Neural cell (in vitro differentiated cells): ENCODE data around the gene TMEM240. TPM values are rescaled to one million over a fixed set of nuclear protein-coding genes. Genes with fewer than 3 reads are reported as not detected.
"Not testable (repeated sequence)": the region's sequence is repeated elsewhere in the genome, so short reads cannot be mapped to it uniquely, and the experiment has no call there.

Source experiments
- H2AFZ ChIP-seq: fragments of 200-600, 300-800 bp; sonication (generic), shearing (Covaris generic); 2 replicates; pipeline ENCODE4 v1.6.0; 2014; ENCODE audit warnings: low read depth, mild to moderate bottlenecking, antibody characterized with exemption, low read length, moderate library complexity
- H3F3A ChIP-seq: fragments of 200-600 bp; shearing (Covaris generic); 2 replicates; pipeline ENCODE4 v1.6.1; 2016; ENCODE audit warnings: mild to moderate bottlenecking, moderate library complexity, mixed read lengths, antibody characterized with exemption, low read length; ENCODE audit not compliant: insufficient read depth, poor library complexity, severe bottlenecking
- H3K27ac ChIP-seq: fragments of 200-600, 300-800 bp; sonication (generic), shearing (Covaris generic); 2 replicates; pipeline ENCODE4 v1.5.1; 2014; ENCODE audit warnings: mild to moderate bottlenecking, low read length, moderate library complexity
- H3K27me3 ChIP-seq: fragments of 300-800, 200-600 bp; sonication (generic), shearing (Covaris generic); 2 replicates; pipeline ENCODE4 v1.6.0; 2014; ENCODE audit warnings: mild to moderate bottlenecking, low read depth, low read length, moderate library complexity; ENCODE audit not compliant: insufficient read depth
- H3K36me3 ChIP-seq: fragments of 300-800, 200-600 bp; sonication (generic), shearing (Covaris generic); 2 replicates; pipeline ENCODE4 v1.5.1; 2014; ENCODE audit warnings: mild to moderate bottlenecking, antibody characterized with exemption, low read length, moderate library complexity; ENCODE audit not compliant: insufficient read depth
- H3K4me2 ChIP-seq: fragments of 300-800, 200-600 bp; sonication (generic), shearing (Covaris generic); 2 replicates; pipeline ENCODE4 v1.6.0; 2014; ENCODE audit warnings: mild to moderate bottlenecking, low read length
- H3K4me3 ChIP-seq: fragments of 300-800, 200-600 bp; sonication (generic), shearing (Covaris generic); 2 replicates; pipeline ENCODE4 v1.5.1; 2014; ENCODE audit warnings: mild to moderate bottlenecking, low read length, moderate library complexity
- H3K79me2 ChIP-seq: fragments of 200-600 bp; shearing (Covaris generic); replicated peaks from 2 replicates; pipeline ENCODE4 v1.6.0; 2014; ENCODE audit warnings: mild to moderate bottlenecking, low read length, moderate library complexity; ENCODE audit not compliant: insufficient read depth
- H3K9ac ChIP-seq: fragments of 300-800, 200-600 bp; sonication (generic), shearing (Covaris generic); 2 replicates; pipeline ENCODE4 v1.6.1; 2016; ENCODE audit warnings: mild to moderate bottlenecking, low read length, mixed read lengths
- H3K9me2 ChIP-seq: fragments of 200-600 bp; shearing (Covaris generic); 2 replicates; pipeline ENCODE4 v1.6.1; 2016; ENCODE audit warnings: mild to moderate bottlenecking, low read length, mixed read lengths; ENCODE audit not compliant: insufficient read depth
- H3K9me3 ChIP-seq: fragments of 200-600, 300-800 bp; sonication (generic), shearing (Covaris generic); 2 replicates; pipeline ENCODE4 v1.6.1; 2016; ENCODE audit warnings: mild to moderate bottlenecking, mixed run types, low read length, moderate library complexity, mixed read lengths
- H4K20me1 ChIP-seq: fragments of 200-600 bp; shearing (Covaris generic); 2 replicates; pipeline ENCODE4 v1.6.1; 2016; ENCODE audit warnings: mild to moderate bottlenecking, mixed run types; ENCODE audit not compliant: insufficient read depth
- EP300 ChIP-seq: fragments of 450-650 bp; conservative IDR thresholded peaks from 2 replicates; pipeline ENCODE4 v1.6.1; 2014; ENCODE audit warnings: antibody characterized with exemption, mild to moderate bottlenecking, moderate library complexity; ENCODE audit not compliant: poor library complexity, severe bottlenecking
- EZH2 ChIP-seq: fragments of 200-600, 300-800 bp; shearing (Covaris generic), sonication (generic); IDR thresholded peaks from 2 replicates; pipeline ENCODE4 v1.6.1; 2014; ENCODE audit warnings: antibody characterized with exemption, low read length, borderline replicate concordance, mild to moderate bottlenecking; ENCODE audit not compliant: insufficient read depth, poor library complexity, severe bottlenecking
- MXI1 ChIP-seq: fragments of 450-650 bp; conservative IDR thresholded peaks from 2 replicates; pipeline ENCODE4 v1.6.1; 2014; ENCODE audit warnings: antibody characterized with exemption, mild to moderate bottlenecking; ENCODE audit not compliant: poor library complexity, severe bottlenecking
- POLR2AphosphoS5 ChIP-seq: IDR thresholded peaks from 2 replicates; pipeline ENCODE4 v1.6.1; 2012
- RAD21 ChIP-seq: fragments of 450-650 bp; conservative IDR thresholded peaks from 2 replicates; pipeline ENCODE4 v1.6.1; 2014; ENCODE audit warnings: antibody characterized with exemption, mild to moderate bottlenecking, moderate library complexity
- REST ChIP-seq: IDR thresholded peaks from 2 replicates; pipeline ENCODE4 v1.6.1; 2012; ENCODE audit warnings: borderline replicate concordance
- SMC3 ChIP-seq: fragments of 450-650 bp; conservative IDR thresholded peaks from 2 replicates; pipeline ENCODE4 v1.6.1; 2014; ENCODE audit warnings: antibody characterized with exemption, mild to moderate bottlenecking, moderate library complexity; ENCODE audit not compliant: poor library complexity
- TAF1 ChIP-seq: IDR thresholded peaks from 2 replicates; pipeline ENCODE4 v1.6.1; 2012; ENCODE audit warnings: low read depth
- polyA plus RNA-seq: library from polyadenylated mRNA; depleted of rRNA; stranded (reverse); fragments of >200 nt; gene quantifications from 2 replicates; pipeline ENCODE4 v1.2.3, GENCODE V29; 2014
- TF ChIP-seq, protein P1 (sequence below): fragments of 450-650 bp; IDR thresholded peaks from 2 replicates; pipeline ENCODE4 v1.5.1; 2014; ENCODE audit warnings: antibody characterized with exemption, mild to moderate bottlenecking, moderate library complexity; ENCODE audit not compliant: poor library complexity, severe bottlenecking

The TMEM240 gene
- polyA plus RNA-seq, 1 donor from 2014 or later, result 46.7 TPM

GRCh38 chr1:1489231-1489630 is 51.2 kb downstream of the TMEM240 start:
- Histone ChIP-seq H3K9me3 (no peaks in the 10 kb centered on the region), H3K9me2 (no peaks in the 10 kb centered on the region), H4K20me1 (no peaks in the 10 kb centered on the region), H3F3A (no peaks in the 10 kb centered on the region), H3K9ac (no peak overlapping the region), H3K36me3 (no peaks in the 10 kb centered on the region), H3K4me3 (no peak overlapping the region), H2AFZ (no peak overlapping the region), H3K27me3 (no peaks in the 10 kb centered on the region), H3K79me2 (no peaks in the 10 kb centered on the region), H3K27ac (no peak overlapping the region), H3K4me2 (no peak overlapping the region)
- TF ChIP-seq MXI1 (no peak), SMC3 (no peak), REST (no peak), RAD21 (no peak), TAF1 (no peak), POLR2AphosphoS5 (no peak), EP300 (no peak), EZH2 (no peak)
- TF ChIP-seq, protein P1, sequence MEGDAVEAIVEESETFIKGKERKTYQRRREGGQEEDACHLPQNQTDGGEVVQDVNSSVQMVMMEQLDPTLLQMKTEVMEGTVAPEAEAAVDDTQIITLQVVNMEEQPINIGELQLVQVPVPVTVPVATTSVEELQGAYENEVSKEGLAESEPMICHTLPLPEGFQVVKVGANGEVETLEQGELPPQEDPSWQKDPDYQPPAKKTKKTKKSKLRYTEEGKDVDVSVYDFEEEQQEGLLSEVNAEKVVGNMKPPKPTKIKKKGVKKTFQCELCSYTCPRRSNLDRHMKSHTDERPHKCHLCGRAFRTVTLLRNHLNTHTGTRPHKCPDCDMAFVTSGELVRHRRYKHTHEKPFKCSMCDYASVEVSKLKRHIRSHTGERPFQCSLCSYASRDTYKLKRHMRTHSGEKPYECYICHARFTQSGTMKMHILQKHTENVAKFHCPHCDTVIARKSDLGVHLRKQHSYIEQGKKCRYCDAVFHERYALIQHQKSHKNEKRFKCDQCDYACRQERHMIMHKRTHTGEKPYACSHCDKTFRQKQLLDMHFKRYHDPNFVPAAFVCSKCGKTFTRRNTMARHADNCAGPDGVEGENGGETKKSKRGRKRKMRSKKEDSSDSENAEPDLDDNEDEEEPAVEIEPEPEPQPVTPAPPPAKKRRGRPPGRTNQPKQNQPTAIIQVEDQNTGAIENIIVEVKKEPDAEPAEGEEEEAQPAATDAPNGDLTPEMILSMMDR, result no peak

GRCh38 chr1:1487701-1488100 is 52.7 kb downstream of the TMEM240 start:
- H3K4me2 ChIP-seq, result no peak overlapping the region
- no peak overlapping the region for H3K4me3 ChIP-seq
- H2AFZ ChIP-seq, result no peak overlapping the region
- no peak overlapping the region for H3K9ac ChIP-seq
- H3K36me3 ChIP-seq, result no peaks in the 10 kb centered on the region
- no peak overlapping the region for H3K27ac ChIP-seq
- H3F3A ChIP-seq, result no peaks in the 10 kb centered on the region
- no peaks in the 10 kb centered on the region for H3K27me3 ChIP-seq
- H3K9me3 ChIP-seq, result no peaks in the 10 kb centered on the region
- H3K79me2 ChIP-seq, result no peaks in the 10 kb centered on the region
- H4K20me1 ChIP-seq, result no peaks in the 10 kb centered on the region
- H3K9me2 ChIP-seq, result no peaks in the 10 kb centered on the region
- TF ChIP-seq SMC3, result no peak

- H4K20me1 ChIP-seq, H3K27me3 ChIP-seq, H3K9me2 ChIP-seq, H3F3A ChIP-seq, H2AFZ ChIP-seq, H3K9ac ChIP-seq, H3K9me3 ChIP-seq, H3K4me2 ChIP-seq, H3K79me2 ChIP-seq, H3K4me3 ChIP-seq, H3K27ac ChIP-seq, H3K36me3 ChIP-seq: not testable (repeated sequence)
These were observed 54.6 kb downstream of the TMEM240 start for GRCh38 chr1:1485755-1486317.

GRCh38 chr1:1484976-1485750 is 55.3 kb downstream of the TMEM240 start:
- not testable (repeated sequence) for H3K27me3 ChIP-seq, H3K79me2 ChIP-seq, H3F3A ChIP-seq, H3K4me2 ChIP-seq, H3K27ac ChIP-seq, H3K4me3 ChIP-seq, H4K20me1 ChIP-seq, H3K9ac ChIP-seq, H3K9me2 ChIP-seq, H3K36me3 ChIP-seq, H3K9me3 ChIP-seq, H2AFZ ChIP-seq
